NCI-H2029 treated with DMSO at 0.1 percent for 48 hours (cell line): ENCODE data around the gene MDM1.

Experiments used
- DNase-seq: peaks from one replicate; lab custom pipeline; 2025; lab: John Stamatoyannopoulos, UW

MDM1 gene

GRCh38 chr12:68356986-68357385, 24.8 kb upstream of the MDM1 start:
- DNase-seq, result no peak

- DNase-seq, result no peak
These were observed 24.0 kb upstream of the MDM1 start for GRCh38 chr12:68356060-68356695.

- DNase-seq, result no peak
These were observed 22.9 kb upstream of the MDM1 start for GRCh38 chr12:68354977-68355541.

- DNase-seq, result no peak
These were observed 19.9 kb upstream of the MDM1 start for GRCh38 chr12:68352067-68352466.

- no peak for DNase-seq
These were observed 18.6 kb upstream of the MDM1 start for GRCh38 chr12:68350753-68351152.

- peak; percentile 22 for DNase-seq
These were observed 17.9 kb upstream of the MDM1 start for GRCh38 chr12:68349921-68350606.

GRCh38 chr12:68349220-68349621, 17.1 kb upstream of the MDM1 start:
- no peak for DNase-seq

GRCh38 chr12:68348419-68348818, 16.3 kb upstream of the MDM1 start:
- no peak for DNase-seq

GRCh38 chr12:68345763-68346162, 13.6 kb upstream of the MDM1 start:
- no peak for DNase-seq

GRCh38 chr12:68344126-68344525, 12.0 kb upstream of the MDM1 start:
- DNase-seq, result no peak

GRCh38 chr12:68342966-68343365, 10.8 kb upstream of the MDM1 start:
- peak; percentile 47 for DNase-seq

- no peak for DNase-seq
These were observed 9.7 kb upstream of the MDM1 start for GRCh38 chr12:68341822-68342221.

- DNase-seq, result no peak
These were observed 8.5 kb upstream of the MDM1 start for GRCh38 chr12:68340404-68341270.

GRCh38 chr12:68336889-68337303, 4.7 kb upstream of the MDM1 start:
- no peak for DNase-seq

- no peak for DNase-seq
These were observed 3.3 kb upstream of the MDM1 start for GRCh38 chr12:68335462-68335861.

GRCh38 chr12:68334132-68334531, 2.0 kb upstream of the MDM1 start:
- no peak for DNase-seq

- DNase-seq, result no peak
These were observed 817 bp upstream of the MDM1 start for GRCh38 chr12:68332728-68333630.

GRCh38 chr12:68331500-68331868, 678 bp downstream of the MDM1 start:
- DNase-seq, result no peak

- DNase-seq, result no peak
These were observed 4.3 kb downstream of the MDM1 start for GRCh38 chr12:68327896-68328295.

GRCh38 chr12:68326716-68327115, 5.4 kb downstream of the MDM1 start:
- no peak for DNase-seq

GRCh38 chr12:68325966-68326365, 6.2 kb downstream of the MDM1 start:
- no peak for DNase-seq

GRCh38 chr12:68324531-68324930, 7.6 kb downstream of the MDM1 start:
- DNase-seq, result no peak
